GM12873 (cell line): ENCODE measurements around the gene TRPM1.

Source experiments
- CTCF ChIP-seq: IDR thresholded peaks from 2 replicates; pipeline ENCODE4 v1.5.1; 2012; ENCODE audit warnings: low read depth, mild to moderate bottlenecking, moderate library complexity, low read length, control low read depth; ENCODE audit not compliant: insufficient read depth; ENCODE audit errors: missing control alignments

Gene TRPM1

GRCh38 chr15:31088672-31089367, 12.7 kb downstream of the TRPM1 start:
- no peak for TF ChIP-seq CTCF

- TF ChIP-seq CTCF = no peak
Observed at GRCh38 chr15:31086344-31086743, 15.2 kb downstream of the TRPM1 start.

- TF ChIP-seq CTCF = no peak
Observed at GRCh38 chr15:31085359-31085758, 16.2 kb downstream of the TRPM1 start.

GRCh38 chr15:31084176-31084575, 17.3 kb downstream of the TRPM1 start:
- no peak for TF ChIP-seq CTCF

- no peak for TF ChIP-seq CTCF
Observed at GRCh38 chr15:31083370-31083780, 18.1 kb downstream of the TRPM1 start.

- no peak for TF ChIP-seq CTCF
Observed at GRCh38 chr15:31082771-31083369, 18.7 kb downstream of the TRPM1 start.

GRCh38 chr15:31081588-31082250, 19.8 kb downstream of the TRPM1 start:
- TF ChIP-seq CTCF = no peak
